Mucosa of rectum (tissue), 2 donors: Measurements from ENCODE around the gene WNT3A.

Experiments
- H3K27ac ChIP-seq, 2 donors: one replicate each; pipeline ENCODE4 v1.7.0; 2013; ENCODE audit warnings: inconsistent platforms in 2 of 2, low read depth in 2 of 2, low read length in 2 of 2
- H3K27me3 ChIP-seq, 2 donors: one replicate each; pipeline ENCODE4 v1.7.0; 2013; ENCODE audit warnings: low read length in 2 of 2; ENCODE audit not compliant: control insufficient read depth in 2 of 2, insufficient read depth in 2 of 2
- H3K36me3 ChIP-seq, 2 donors: one replicate each; pipeline ENCODE4 v1.7.0; 2013; ENCODE audit warnings: low read length in 2 of 2; ENCODE audit not compliant: control insufficient read depth in 2 of 2, insufficient read depth in 2 of 2
- H3K4me1 ChIP-seq, 2 donors: one replicate each; pipeline ENCODE4 v1.7.0; 2013; ENCODE audit warnings: low read length in 2 of 2, mild to moderate bottlenecking in 1 of 2; ENCODE audit not compliant: control insufficient read depth in 2 of 2, insufficient read depth in 2 of 2
- H3K4me3 ChIP-seq, 2 donors: one replicate each; pipeline ENCODE4 v1.7.0; 2013; ENCODE audit warnings: low read length in 2 of 2
- H3K9ac ChIP-seq, 2 donors: one replicate each; pipeline ENCODE4 v1.7.0; 2013; ENCODE audit warnings: low read length in 2 of 2, low read depth in 1 of 2, mild to moderate bottlenecking in 1 of 2
- H3K9me3 ChIP-seq, 2 donors: one replicate each; pipeline ENCODE4 v1.7.0; 2013; ENCODE audit warnings: low read length in 2 of 2; ENCODE audit not compliant: control insufficient read depth in 2 of 2
- donor health status: healthy.
- donor health status: Normal muscosa, but diverticular disease.

Gene WNT3A

DNA sequence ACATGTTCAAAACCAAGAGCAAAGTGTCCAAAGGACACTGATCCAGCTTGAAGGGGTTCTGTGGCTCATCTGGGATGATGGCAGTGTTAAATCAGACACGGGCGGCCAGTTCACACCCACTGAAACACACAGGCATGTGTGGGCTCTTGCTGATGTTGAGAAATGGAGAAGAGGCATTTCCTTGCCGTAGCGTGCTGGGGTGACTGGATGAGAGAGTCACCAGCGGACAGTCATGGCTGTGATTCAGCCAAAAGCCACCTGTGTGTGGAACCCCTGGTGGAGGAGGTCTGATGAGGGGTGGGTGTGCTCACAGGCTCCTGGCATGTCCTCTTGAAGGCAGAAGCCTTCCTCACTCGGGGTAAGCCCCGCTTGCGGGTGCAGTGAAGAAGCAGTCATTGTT lies 89.1 kb downstream of the WNT3A start:
- no peak overlapping the region for H3K4me3 ChIP-seq
- no peak overlapping the region for H3K9ac ChIP-seq
- H3K9me3 ChIP-seq = peaks cover 0 to 4% of the 10 kb centered on the region in 2 donors
- H3K27ac ChIP-seq = no peak overlapping the region
- H3K4me1 ChIP-seq = peaks cover 6 to 16% of the 10 kb centered on the region in 2 donors
- no peaks in the 10 kb centered on the region for H3K27me3 ChIP-seq
- H3K36me3 ChIP-seq = peaks cover 37 to 58% of the 10 kb centered on the region in 2 donors

DNA sequence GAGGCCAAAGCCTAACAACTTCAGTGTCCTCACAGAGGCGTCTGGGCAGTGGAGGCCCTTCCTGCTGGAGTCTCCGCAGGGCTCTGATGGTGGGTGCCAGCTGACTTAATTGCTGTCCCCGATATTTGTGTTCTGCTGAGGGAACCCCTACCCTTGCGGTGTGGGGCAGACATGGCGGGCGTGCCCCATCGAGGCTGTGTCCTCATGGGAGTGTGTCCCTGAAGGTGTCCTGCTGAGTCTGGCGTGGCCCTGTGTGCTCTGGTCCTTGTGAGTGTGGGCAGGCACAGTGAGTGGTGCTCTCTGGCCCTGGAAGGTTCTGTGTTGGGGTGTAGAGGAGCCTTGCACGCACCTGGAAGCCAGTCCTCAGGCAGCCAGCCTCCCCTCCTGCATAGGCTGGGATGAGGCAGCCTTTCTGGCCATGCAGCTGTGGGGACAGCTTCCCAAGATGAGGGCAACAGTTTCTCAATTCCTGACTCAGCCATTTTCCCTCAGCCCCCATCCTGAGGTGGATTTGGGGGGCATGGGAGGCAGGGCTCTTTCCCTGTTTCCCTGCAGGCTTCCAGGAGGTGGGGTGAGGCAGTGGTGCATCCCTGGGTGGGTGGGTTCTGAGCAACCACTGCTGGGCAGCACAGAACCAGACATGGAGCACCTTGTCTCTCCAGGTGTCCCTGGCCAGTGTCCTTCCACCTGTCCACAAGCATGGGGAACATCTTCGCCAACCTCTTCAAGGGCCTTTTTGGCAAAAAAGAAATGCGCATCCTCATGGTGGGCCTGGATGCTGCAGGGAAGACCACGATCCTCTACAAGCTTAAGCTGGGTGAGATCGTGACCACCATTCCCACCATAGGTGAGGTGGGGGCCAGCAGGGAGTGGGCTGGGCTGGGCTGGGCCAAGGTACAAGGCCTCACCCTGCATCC lies 89.9 kb downstream of the WNT3A start:
- H3K27ac ChIP-seq = no peak overlapping the region
- H3K4me3 ChIP-seq = no peak overlapping the region
- peaks cover 40 to 60% of the 10 kb centered on the region in 2 donors for H3K36me3 ChIP-seq
- peaks cover 10 to 12% of the 10 kb centered on the region in 2 donors for H3K4me1 ChIP-seq
- no peaks in the 10 kb centered on the region for H3K27me3 ChIP-seq
- H3K9ac ChIP-seq = no peak overlapping the region
- peaks cover 0 to 4% of the 10 kb centered on the region in 2 donors for H3K9me3 ChIP-seq

DNA sequence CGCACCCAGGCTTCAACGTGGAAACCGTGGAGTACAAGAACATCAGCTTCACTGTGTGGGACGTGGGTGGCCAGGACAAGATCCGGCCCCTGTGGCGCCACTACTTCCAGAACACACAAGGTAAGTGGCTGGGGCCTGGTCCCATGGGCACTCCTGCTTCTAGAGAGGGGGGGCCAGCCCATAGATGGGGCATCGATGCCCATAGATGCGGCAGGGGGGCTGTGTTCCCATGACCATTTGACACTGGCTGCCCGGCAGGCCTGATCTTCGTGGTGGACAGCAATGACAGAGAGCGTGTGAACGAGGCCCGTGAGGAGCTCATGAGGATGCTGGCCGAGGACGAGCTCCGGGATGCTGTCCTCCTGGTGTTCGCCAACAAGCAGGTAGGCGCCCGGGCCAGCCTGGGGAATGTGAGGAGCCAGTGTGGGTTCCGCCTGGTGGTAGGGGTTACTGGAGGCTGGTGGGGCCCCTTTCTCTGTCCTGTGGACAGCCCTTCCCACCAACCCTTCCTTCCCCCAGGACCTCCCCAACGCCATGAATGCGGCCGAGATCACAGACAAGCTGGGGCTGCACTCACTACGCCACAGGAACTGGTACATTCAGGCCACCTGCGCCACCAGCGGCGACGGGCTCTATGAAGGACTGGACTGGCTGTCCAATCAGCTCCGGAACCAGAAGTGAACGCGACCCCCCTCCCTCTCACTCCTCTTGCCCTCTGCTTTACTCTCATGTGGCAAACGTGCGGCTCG lies 90.7 kb downstream of the WNT3A start:
- Histone ChIP-seq H3K4me1 (peaks cover 12% of the 10 kb centered on the region in 2 donors), H3K9me3 (peaks cover 0 to 4% of the 10 kb centered on the region in 2 donors), H3K36me3 (peaks cover 40 to 55% of the 10 kb centered on the region in 2 donors), H3K4me3 (no peak overlapping the region), H3K9ac (no peak overlapping the region), H3K27me3 (no peaks in the 10 kb centered on the region), H3K27ac (no peak overlapping the region)

DNA sequence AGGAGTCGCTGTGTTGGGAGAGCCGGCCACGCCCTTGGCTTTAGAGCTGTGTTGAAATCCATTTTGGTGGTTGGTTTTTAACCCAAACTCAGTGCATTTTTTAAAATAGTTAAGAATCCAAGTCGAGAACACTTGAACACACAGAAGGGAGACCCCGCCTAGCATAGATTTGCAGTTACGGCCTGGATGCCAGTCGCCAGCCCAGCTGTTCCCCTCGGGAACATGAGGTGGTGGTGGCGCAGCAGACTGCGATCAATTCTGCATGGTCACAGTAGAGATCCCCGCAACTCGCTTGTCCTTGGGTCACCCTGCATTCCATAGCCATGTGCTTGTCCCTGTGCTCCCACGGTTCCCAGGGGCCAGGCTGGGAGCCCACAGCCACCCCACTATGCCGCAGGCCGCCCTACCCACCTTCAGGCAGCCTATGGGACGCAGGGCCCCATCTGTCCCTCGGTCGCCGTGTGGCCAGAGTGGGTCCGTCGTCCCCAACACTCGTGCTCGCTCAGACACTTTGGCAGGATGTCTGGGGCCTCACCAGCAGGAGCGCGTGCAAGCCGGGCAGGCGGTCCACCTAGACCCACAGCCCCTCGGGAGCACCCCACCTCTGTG lies 91.6 kb downstream of the WNT3A start:
- Histone ChIP-seq H3K9ac (no peak overlapping the region), H3K27me3 (no peaks in the 10 kb centered on the region), H3K9me3 (peaks cover 0 to 4% of the 10 kb centered on the region in 2 donors), H3K36me3 (peaks cover 40 to 49% of the 10 kb centered on the region in 2 donors), H3K4me1 (peaks cover 13% of the 10 kb centered on the region in 2 donors), H3K27ac (no peak overlapping the region), H3K4me3 (no peak overlapping the region)

DNA sequence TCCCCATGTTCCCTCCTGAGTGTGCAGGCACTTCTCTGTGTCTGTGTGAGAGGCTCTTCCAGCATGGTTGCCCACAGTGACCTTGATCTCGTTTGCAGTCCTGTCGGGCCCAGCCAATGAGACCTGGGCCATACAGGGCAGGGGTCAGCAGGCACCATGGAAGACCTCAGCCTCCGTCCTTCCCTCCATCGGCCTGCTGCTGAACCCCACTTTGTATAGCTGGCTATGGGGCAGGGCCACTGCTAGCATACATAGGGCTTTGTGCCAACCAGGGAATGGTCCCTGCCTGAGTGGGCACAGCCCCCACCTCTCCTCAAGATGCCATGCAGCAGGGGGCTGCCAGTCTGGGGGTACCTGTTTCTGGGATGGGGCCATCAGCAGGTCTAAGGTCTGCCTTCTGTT lies 92.5 kb downstream of the WNT3A start:
- Histone ChIP-seq H3K9me3 (no peaks in the 10 kb centered on the region), H3K36me3 (peaks cover 36 to 49% of the 10 kb centered on the region in 2 donors), H3K27ac (no peak overlapping the region), H3K9ac (no peak overlapping the region), H3K4me1 (peaks cover 16% of the 10 kb centered on the region in 2 donors), H3K27me3 (no peaks in the 10 kb centered on the region), H3K4me3 (no peak overlapping the region)

DNA sequence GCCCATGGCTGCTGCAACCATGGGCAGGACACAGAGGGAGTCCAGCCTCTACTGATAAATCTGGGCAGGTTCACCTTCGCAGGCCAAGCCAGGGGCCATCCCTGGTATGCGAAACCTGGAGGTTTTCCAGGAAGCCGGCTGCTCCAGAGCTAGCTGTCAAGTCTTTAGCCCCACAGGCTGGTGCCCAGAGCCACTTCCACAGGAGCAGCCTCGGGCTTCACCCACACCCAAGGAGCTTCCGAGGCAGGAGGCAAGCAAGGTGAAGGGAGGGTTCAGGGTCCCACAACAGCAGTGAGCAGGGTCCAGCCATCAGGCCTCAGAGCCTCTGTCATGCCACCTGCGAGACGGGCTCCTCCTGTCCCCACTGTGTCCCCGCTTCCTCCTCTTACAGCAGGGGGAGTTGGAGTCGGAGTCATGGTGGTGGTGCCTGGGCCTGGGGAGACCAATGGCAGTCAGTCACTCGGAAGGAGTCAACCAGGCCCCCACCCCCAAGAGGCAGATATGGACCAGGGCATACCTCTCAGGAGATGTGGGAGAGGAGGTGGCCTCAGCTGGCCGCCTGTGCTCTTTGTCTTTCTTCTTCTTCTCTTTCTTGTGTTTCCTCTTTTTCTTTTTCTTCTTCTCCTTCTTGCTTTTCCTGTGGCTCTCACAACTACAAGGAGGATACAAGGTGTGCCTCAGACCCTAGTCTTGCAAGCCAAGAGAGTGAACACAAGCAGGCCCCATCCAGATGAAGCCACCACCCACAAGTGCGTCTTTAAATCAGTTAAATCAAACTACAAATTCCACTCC lies 94.2 kb downstream of the WNT3A start:
- peaks cover 38 to 46% of the 10 kb centered on the region in 2 donors for H3K36me3 ChIP-seq
- H3K4me1 ChIP-seq = peaks cover 16% of the 10 kb centered on the region in 2 donors
- no peaks in the 10 kb centered on the region for H3K27me3 ChIP-seq
- H3K4me3 ChIP-seq = peak overlapping the region in 1 of 2 donors; percentile 13
- H3K9ac ChIP-seq = peak overlapping the region in 1 of 2 donors; percentile 63
- H3K27ac ChIP-seq = peak overlapping the region in 1 of 2 donors; percentile 96
- H3K9me3 ChIP-seq = no peaks in the 10 kb centered on the region

DNA sequence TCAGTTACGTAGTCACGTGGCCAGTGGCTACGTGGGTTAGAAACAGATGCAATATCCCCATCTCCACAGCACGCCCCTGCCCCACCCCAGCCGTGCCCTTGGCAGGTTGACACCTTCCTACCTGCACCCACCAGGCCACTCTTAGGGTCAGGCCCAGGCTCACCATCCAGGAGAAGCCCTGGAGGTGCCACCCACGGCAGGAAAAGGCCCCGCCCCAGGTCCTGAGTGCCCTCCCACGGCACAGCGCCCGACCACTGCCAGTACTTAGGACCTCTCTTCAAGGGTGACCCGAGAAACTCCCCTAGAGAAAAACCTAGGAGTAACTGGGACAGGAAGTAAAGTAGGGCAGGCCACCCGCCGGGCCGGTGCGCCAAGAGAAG lies 94.8 kb downstream of the WNT3A start:
- H3K9me3 ChIP-seq = no peaks in the 10 kb centered on the region
- peaks cover 40 to 50% of the 10 kb centered on the region in 2 donors for H3K36me3 ChIP-seq
- no peaks in the 10 kb centered on the region for H3K27me3 ChIP-seq
- peak overlapping the region; percentile 94 to 96 for H3K27ac ChIP-seq
- H3K4me1 ChIP-seq = peaks cover 16% of the 10 kb centered on the region in 2 donors
- peak overlapping the region in 1 of 2 donors; percentile 63 for H3K9ac ChIP-seq
- peak overlapping the region; percentile 81 to 84 for H3K4me3 ChIP-seq

DNA sequence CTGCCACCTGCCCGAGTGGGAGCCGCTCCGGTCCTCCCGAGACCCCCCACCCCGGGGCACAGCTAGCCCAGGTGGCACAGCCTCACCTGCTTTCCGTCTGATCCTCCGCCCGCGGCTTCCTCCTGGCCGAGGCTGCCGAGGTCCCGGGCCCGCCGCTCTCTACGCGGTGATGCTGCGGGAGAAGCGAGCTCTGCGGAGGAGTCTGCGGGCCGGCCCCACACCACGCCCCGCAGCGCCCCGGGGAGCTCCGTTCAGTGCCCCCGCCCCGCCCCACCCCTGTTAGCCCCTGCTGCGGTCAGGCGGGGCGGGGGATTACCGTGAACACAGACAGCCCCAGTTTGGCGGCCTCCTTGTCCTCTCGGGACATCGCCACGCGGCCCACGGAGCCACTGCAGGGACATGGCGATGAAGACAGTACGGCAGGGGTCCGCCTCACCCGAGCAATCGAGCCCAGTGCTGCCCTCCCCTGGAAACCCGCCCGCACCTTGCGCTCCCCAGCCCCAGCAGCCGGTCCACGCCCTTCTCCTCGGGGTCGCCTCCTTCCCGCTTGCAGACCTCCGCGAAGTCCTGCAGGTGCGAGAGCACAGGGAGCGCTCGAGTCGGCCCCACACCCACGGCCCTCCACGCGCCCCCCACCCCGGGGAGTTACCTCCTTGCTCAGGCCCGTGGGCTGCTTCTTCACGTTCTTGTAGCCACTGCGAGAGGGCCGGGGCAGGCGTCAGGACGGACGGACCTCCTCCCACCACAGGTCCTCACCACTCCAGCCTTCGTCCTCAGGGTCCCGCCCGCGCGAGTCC lies 95.4 kb downstream of the WNT3A start:
- Histone ChIP-seq H3K27me3 (no peaks in the 10 kb centered on the region), H3K4me3 (peak overlapping the region; percentile 81 to 84), H3K9me3 (no peaks in the 10 kb centered on the region), H3K4me1 (peaks cover 13 to 16% of the 10 kb centered on the region in 2 donors), H3K27ac (peak overlapping the region; percentile 94 to 96), H3K9ac (peak overlapping the region; percentile 41 to 63), H3K36me3 (peaks cover 38 to 44% of the 10 kb centered on the region in 2 donors)
